Neutrophil (primary cell): ENCODE results near the gene SCCPDH.
A peak's percentile ranks its signal among the peaks of the same experiment; 100 is the strongest.
"Not testable (repeated sequence)": the region's sequence is repeated elsewhere in the genome, so short reads cannot be mapped to it uniquely, and the experiment has no call there.

ENCODE experiments used
- H3K27ac ChIP-seq: fragments of 200-600 bp; sonication (generic); 2 replicates; pipeline ENCODE4 v1.5.1; 2016; ENCODE audit warnings: mild to moderate bottlenecking, moderate library complexity
- H3K27me3 ChIP-seq: fragments of 200-600 bp; sonication (generic); 2 replicates; pipeline ENCODE4 v1.6.0; 2016; ENCODE audit warnings: mild to moderate bottlenecking
- H3K36me3 ChIP-seq: fragments of 200-600 bp; sonication (generic); 2 replicates; pipeline ENCODE4 v1.5.1; 2017
- H3K4me1 ChIP-seq, 2 experiments: fragments of 200-600 bp in 1 of 2; sonication (generic) in 1 of 2; 1 replicate in 1 of 2; 2 replicates in 1 of 2; pipeline versions ENCODE4 v1.5.1 to v1.6.1; 2013 to 2016; ENCODE audit warnings: low read depth in 1 of 2, low read length in 1 of 2, mild to moderate bottlenecking in 1 of 2, moderate library complexity in 1 of 2; ENCODE audit not compliant: control insufficient read depth in 1 of 2, insufficient read depth in 1 of 2
- H3K4me3 ChIP-seq, 2 experiments: fragments of 200-600 bp in 1 of 2; sonication (generic) in 1 of 2; 1 replicate in 1 of 2; 2 replicates in 1 of 2; pipeline ENCODE4 v1.5.1; 2013 to 2016; ENCODE audit warnings: low read depth in 1 of 2, low read length in 1 of 2, mild to moderate bottlenecking in 1 of 2, moderate library complexity in 1 of 2
- H3K9me3 ChIP-seq: fragments of 200-600 bp; sonication (generic); 2 replicates; pipeline ENCODE4 v1.5.1; 2016
- CTCF ChIP-seq: fragments of 200-600 bp; sonication (generic); IDR thresholded peaks from 2 replicates; pipeline ENCODE4 v1.5.1; 2016; ENCODE audit warnings: antibody characterized with exemption

The SCCPDH gene

DNA sequence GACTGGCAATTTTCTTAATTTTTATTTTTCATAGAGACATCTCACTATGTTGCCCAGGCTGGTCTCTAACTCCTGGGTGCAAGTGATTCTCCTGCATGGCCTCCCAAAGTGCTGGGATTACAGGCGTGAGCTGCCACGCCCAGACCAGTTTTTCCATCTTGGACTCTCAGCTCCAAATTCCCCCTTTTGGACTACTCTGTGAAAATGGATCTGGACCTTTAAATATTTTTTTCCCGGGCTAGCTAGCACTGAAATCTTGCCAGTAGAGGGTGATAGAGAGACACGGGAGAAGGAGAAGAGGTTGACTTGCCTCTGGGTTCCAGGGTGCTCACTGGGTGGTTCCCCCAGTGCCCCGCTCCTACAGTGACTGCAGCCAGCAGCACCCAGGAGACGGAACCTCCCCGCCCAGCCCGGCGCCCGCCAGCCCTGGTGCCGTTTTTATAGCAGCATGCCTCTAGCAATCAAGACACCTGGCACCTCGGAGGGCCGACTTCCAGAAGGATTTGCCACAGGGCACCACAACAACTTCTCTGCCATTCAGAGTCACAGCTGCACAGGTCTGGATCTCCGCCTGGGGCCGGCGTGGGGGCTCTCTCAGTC lies 34.7 kb upstream of the SCCPDH start:
- H3K9me3 ChIP-seq, result no peaks in the 10 kb centered on the region
- peaks cover 0 to 12% of the 10 kb centered on the region in 2 experiments for H3K4me1 ChIP-seq
- no peak overlapping the region for H3K27ac ChIP-seq
- H3K4me3 ChIP-seq, result no peak overlapping the region
- no peaks in the 10 kb centered on the region for H3K36me3 ChIP-seq
- no peaks in the 10 kb centered on the region for H3K27me3 ChIP-seq
- peak; percentile 57 for TF ChIP-seq CTCF

DNA sequence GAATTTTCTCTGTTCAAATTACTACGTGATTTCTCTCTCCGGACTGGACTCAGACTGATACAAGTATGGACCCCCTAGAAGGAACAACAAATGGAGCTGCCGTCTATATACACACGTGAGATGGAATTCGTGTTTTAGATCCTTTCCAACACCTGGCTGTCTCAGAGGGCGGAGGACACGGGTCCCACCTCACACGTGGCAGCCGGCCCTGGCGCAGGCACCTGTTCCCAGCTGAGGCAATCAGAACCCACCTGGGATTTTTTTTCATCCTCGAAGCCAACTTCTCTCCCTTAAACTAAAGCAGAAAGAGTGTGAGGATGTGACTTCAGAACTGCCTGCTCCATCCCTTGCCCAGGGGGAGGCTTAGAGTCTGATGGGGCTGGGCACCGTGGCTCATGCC lies 34.1 kb upstream of the SCCPDH start:
- Histone ChIP-seq H3K27me3 (no peaks in the 10 kb centered on the region), H3K27ac (no peak overlapping the region), H3K4me3 (no peak overlapping the region), H3K4me1 (peaks cover 0 to 16% of the 10 kb centered on the region in 2 experiments), H3K36me3 (no peaks in the 10 kb centered on the region), H3K9me3 (no peaks in the 10 kb centered on the region)
- TF ChIP-seq CTCF, result no peak

GRCh38 chr1:246691622-246692495 lies 32.4 kb upstream of the SCCPDH start:
- TF ChIP-seq CTCF, result no peak
- no peaks in the 10 kb centered on the region for H3K27me3 ChIP-seq

GRCh38 chr1:246694213-246694895 lies 29.9 kb upstream of the SCCPDH start:
- Histone ChIP-seq H3K27ac (peak overlapping the region; percentile 61), H3K4me1 (peaks cover 9 to 25% of the 10 kb centered on the region in 2 experiments)
- H3K4me3 ChIP-seq, H3K36me3 ChIP-seq, H3K9me3 ChIP-seq, H3K27me3 ChIP-seq: not testable (repeated sequence)

More at GRCh38 chr1:246691622-246692495, 32.4 kb upstream of the SCCPDH start:
- no peaks in the 10 kb centered on the region for H3K9me3 ChIP-seq
- no peak overlapping the region for H3K27ac ChIP-seq
- no peaks in the 10 kb centered on the region for H3K36me3 ChIP-seq
- peaks cover 0 to 16% of the 10 kb centered on the region in 2 experiments for H3K4me1 ChIP-seq
- no peak overlapping the region for H3K4me3 ChIP-seq

- no peaks in the 10 kb centered on the region for H3K9me3 ChIP-seq
- H3K27ac ChIP-seq, result peak overlapping the region; percentile 61
- no peak for TF ChIP-seq CTCF
- peaks cover 11 to 26% of the 10 kb centered on the region in 2 experiments for H3K4me1 ChIP-seq
- H3K4me3 ChIP-seq, result no peak overlapping the region
- no peaks in the 10 kb centered on the region for H3K36me3 ChIP-seq
- H3K27me3 ChIP-seq, result no peaks in the 10 kb centered on the region
These were observed 29.1 kb upstream of the SCCPDH start for GRCh38 chr1:246695136-246695535.
